GM21723 (cell line): ENCODE results near the gene PTPA.
"Not testable (repeated sequence)": the region's sequence is repeated elsewhere in the genome, so short reads cannot be mapped to it uniquely, and the experiment has no call there.

ENCODE experiments used
- ATAC-seq: cut with Tn5 transposase; IDR thresholded peaks from one replicate; pipeline ENCODE4 v1.9.1; 2021; ENCODE audit warnings: mild to moderate bottlenecking, moderate library complexity; ENCODE audit not compliant: unreplicated experiment

PTPA gene

GRCh38 chr9:129193655-129194054, 82.4 kb downstream of the PTPA start:
- ATAC-seq, result no peak

- ATAC-seq, result no peak
Observed at GRCh38 chr9:129194221-129194620, 83.0 kb downstream of the PTPA start.

- no peak for ATAC-seq
Observed at GRCh38 chr9:129195606-129196005, 84.4 kb downstream of the PTPA start.

GRCh38 chr9:129197045-129197444, 85.8 kb downstream of the PTPA start:
- ATAC-seq, result not testable (repeated sequence)

- no peak for ATAC-seq
Observed at GRCh38 chr9:129197978-129198318, 86.7 kb downstream of the PTPA start.
